Breast epithelium (tissue), 4 donors: ENCODE results near the gene DPH7. TPM values are rescaled to one million over a fixed set of nuclear protein-coding genes. Genes with fewer than 3 reads are reported as not detected.

Experiments
- DNase-seq, 2 donors: peaks; one replicate each; pipeline ENCODE4 v3.0.0-alpha.2; 2019; ENCODE audit warnings: low spot score in 2 of 2
- H3K27ac ChIP-seq, 2 donors: fragments of 200-600 bp; sonication (generic) in 1 of 2; one replicate each; pipeline ENCODE4 v1.5.1; 2016 to 2019; ENCODE audit warnings: mild to moderate bottlenecking in 1 of 2
- H3K27me3 ChIP-seq, 2 donors: fragments of 200-600 bp; sonication (generic) in 1 of 2; one replicate each; pipeline versions ENCODE4 v1.5.1 to v1.6.0; 2017 to 2019; ENCODE audit warnings: control low read depth in 1 of 2, mild to moderate bottlenecking in 1 of 2
- H3K36me3 ChIP-seq: fragments of 200-600 bp; one replicate; pipeline ENCODE4 v1.5.1; 2019
- H3K4me1 ChIP-seq, 2 donors: fragments of 200-600 bp; sonication (generic); one replicate each; pipeline ENCODE4 v1.5.1; 2016 to 2019; ENCODE audit warnings: control low read depth in 1 of 2
- H3K4me3 ChIP-seq, 3 donors: fragments of 200-600 bp; sonication (generic); 1 replicate in 2 of 3; 2 replicates in 1 of 3; pipeline ENCODE4 v1.5.1; 2016 to 2019; ENCODE audit warnings: mild to moderate bottlenecking in 3 of 3, moderate library complexity in 2 of 3
- H3K9me3 ChIP-seq, 2 donors: fragments of 200-600 bp; sonication (generic) in 1 of 2; one replicate each; pipeline ENCODE4 v1.5.1; 2016 to 2019; ENCODE audit warnings: control low read depth in 1 of 2
- POLR2A ChIP-seq: fragments of 450-650 bp; IDR thresholded peaks from one replicate; pipeline ENCODE4 v1.6.1; 2016; ENCODE audit warnings: antibody characterized with exemption, mild to moderate bottlenecking, moderate library complexity
- POLR2AphosphoS5 ChIP-seq, 3 donors: sonication (generic); formaldehyde crosslinking; IDR thresholded peaks; one replicate each; pipeline ENCODE4 v1.6.1; 2017; ENCODE audit warnings: antibody characterized with exemption in 3 of 3
- intact Hi-C: fragments of 100-400 bp; cut with DNase I; formaldehyde crosslinking; loops from one replicate; pipeline ENCODE4 v1.15.1; 2023; ENCODE audit warnings: low total_unique reads
- total RNA-seq, 3 donors: library from RNA; depleted of rRNA; stranded (reverse); fragments of >200 nt; gene quantifications; one replicate each; pipeline ENCODE4 v1.1.0, GENCODE V29; 2016
- TF ChIP-seq, protein P1 (sequence below), 3 donors: fragments of 450-650 bp; IDR thresholded peaks; one replicate each; pipeline ENCODE4 v1.5.1; 2016 to 2017; ENCODE audit warnings: antibody characterized with exemption in 3 of 3, mild to moderate bottlenecking in 3 of 3, moderate library complexity in 3 of 3

The DPH7 gene
- total RNA-seq, 3 donors from 2014 or later = 23.4 to 47.5 (median 45.1) TPM

DNA sequence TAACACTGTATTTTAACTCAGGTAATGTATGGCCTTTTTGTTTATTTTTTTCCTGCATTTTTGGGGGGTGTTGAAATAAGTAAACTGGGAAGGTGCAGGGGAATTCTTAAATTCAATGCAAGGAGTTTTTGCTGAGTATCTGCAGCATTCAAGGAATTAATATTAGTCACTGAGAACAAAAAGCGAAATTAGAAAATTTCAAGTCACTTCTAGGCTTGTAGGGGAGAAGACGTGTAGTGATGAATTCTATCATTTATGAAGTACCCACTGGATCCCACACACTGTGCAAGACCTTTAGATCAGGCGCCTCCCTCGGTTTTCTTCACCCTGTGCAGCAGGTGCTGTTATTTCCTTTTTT lies 41.3 kb upstream of the DPH7 start:
- no peaks in the 10 kb centered on the region for H3K9me3 ChIP-seq
- peaks cover 8 to 24% of the 10 kb centered on the region in 2 donors for H3K4me1 ChIP-seq
- DNase-seq = no peak
- H3K36me3 ChIP-seq = no peaks in the 10 kb centered on the region
- intact Hi-C loops = no loop called here
- TF ChIP-seq POLR2AphosphoS5 (IDR thresholded peaks at IDR 0.05) (no peak), POLR2A (no peak)
- TF ChIP-seq, protein P1, sequence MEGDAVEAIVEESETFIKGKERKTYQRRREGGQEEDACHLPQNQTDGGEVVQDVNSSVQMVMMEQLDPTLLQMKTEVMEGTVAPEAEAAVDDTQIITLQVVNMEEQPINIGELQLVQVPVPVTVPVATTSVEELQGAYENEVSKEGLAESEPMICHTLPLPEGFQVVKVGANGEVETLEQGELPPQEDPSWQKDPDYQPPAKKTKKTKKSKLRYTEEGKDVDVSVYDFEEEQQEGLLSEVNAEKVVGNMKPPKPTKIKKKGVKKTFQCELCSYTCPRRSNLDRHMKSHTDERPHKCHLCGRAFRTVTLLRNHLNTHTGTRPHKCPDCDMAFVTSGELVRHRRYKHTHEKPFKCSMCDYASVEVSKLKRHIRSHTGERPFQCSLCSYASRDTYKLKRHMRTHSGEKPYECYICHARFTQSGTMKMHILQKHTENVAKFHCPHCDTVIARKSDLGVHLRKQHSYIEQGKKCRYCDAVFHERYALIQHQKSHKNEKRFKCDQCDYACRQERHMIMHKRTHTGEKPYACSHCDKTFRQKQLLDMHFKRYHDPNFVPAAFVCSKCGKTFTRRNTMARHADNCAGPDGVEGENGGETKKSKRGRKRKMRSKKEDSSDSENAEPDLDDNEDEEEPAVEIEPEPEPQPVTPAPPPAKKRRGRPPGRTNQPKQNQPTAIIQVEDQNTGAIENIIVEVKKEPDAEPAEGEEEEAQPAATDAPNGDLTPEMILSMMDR (IDR thresholded peaks at IDR 0.05) = no peak
- H3K4me3 ChIP-seq = peak overlapping the region; percentile 73 to 97 (median 80)
- peak overlapping the region; percentile 85 to 94 for H3K27ac ChIP-seq
- no peaks in the 10 kb centered on the region for H3K27me3 ChIP-seq

DNA sequence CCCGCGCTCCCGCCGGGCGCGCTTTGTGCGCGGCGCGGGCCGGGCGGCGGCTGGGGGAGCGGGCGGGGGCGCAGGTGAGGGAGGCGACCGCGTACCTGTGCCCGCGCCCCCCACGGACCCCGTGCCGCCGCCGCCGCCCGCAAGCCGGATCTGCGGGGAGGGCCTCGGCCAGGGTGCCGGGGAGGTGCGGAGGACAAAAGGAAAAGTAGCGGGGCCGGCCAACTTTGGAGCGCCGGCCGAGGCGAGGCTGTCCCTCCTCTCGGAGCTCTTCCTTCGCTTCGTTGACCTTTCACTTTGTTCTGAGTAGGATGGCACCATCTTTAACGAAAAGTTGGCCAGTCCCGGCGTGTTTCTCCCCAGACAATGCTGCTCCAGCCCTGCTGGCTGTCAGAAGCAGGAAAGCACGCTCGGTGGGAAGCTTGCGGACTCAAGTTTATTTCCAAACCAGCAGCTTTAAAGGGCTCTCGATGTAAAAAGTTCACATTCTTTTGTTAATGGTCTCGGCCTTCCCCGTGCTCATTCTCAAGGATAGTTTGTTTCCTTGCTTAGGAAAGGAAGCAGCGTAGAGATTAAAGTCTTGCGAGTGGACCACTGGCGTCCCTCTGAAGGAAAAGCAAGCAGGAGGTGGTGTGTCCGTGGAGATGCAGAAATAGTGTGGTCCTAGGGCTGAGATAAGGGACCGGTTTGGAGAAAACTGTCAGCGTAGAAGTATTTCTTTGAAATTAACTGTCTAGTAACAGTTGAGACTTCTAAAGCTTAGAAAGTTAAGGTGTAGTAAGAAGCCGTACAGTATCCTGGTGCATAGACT lies 40.7 kb upstream of the DPH7 start:
- intact Hi-C loops = no loop called here
- TF ChIP-seq POLR2AphosphoS5 (IDR thresholded peaks at IDR 0.05) (peak in 1 of 3 donors; percentile 31), POLR2A (no peak)
- Histone ChIP-seq H3K27me3 (no peaks in the 10 kb centered on the region), H3K27ac (peak overlapping the region; percentile 85 to 94), H3K9me3 (no peaks in the 10 kb centered on the region), H3K4me1 (peaks cover 8 to 24% of the 10 kb centered on the region in 2 donors), H3K36me3 (no peaks in the 10 kb centered on the region), H3K4me3 (peak overlapping the region; percentile 73 to 97 (median 80))
- DNase-seq = no peak

DNA sequence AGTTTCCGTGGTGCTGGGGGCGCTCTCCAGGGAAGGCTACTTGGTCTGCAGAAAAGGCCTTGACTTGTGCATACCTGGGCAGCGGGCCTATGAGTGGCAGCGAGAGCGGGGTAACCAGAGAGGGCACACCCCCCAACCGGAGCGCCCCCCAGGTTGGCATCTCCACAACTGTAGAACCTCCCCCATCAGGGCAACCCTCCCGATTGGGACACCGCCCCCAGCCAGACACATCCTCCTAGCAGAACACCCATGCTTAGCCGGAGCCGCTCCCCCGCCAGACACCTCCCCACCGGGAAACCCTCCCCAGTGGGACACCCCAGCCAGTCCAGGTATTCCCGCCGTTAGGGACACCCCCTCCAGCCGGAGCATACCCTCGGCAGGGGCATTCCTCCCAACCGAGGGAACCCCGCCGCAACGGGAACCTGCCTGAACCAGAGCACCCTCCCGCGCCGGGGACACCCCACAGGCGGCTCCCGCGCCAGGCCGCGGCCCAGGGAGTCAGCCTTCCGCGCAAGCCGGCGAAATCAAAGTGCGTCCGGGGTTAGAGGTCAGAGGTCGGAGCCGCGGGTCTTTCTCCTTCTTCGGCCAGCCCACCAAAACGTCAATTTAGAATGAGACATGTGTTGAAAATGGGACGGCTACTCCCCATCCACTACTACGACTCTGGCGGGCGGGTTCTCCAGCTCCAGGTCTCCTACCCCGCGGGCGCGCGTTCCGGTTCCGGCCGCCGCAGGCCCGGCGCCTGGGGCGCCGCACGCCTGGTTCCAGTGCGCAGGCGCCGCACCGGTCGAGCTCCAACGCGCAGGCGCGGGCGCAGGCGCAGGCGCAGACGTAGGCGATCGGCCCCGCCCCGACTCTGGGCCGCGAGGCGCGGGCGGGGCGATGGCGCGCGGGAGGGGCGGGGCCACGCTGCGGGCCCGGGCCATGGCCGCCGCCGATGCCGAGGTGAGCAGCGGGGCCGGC lies 39.7 kb upstream of the DPH7 start, which contains the start of gene EHMT1:
Gene EHMT1 (plus strand): TSS at position 901 of the 963 bp plus-strand sequence. CDS start 24 bp downstream, at position 925.
- peak; percentile 57 to 83 (median 72) for TF ChIP-seq POLR2AphosphoS5 (IDR thresholded peaks at IDR 0.05)
- TF ChIP-seq POLR2A = no peak
- TF ChIP-seq, protein P1 (IDR thresholded peaks at IDR 0.05) = no peak
- H3K4me1 ChIP-seq = peaks cover 8 to 25% of the 10 kb centered on the region in 2 donors
- H3K36me3 ChIP-seq = no peaks in the 10 kb centered on the region
- intact Hi-C loops = no loop called here
- DNase-seq = peak; percentile 69 to 82
- H3K27ac ChIP-seq = peak within 1 kb of the TSS; percentile 94 to 96
- H3K4me3 ChIP-seq = peak within 1 kb of the TSS; percentile 76 to 99 (median 80)
- H3K27me3 ChIP-seq = no peaks in the 10 kb centered on the region
- no peaks in the 10 kb centered on the region for H3K9me3 ChIP-seq

DNA sequence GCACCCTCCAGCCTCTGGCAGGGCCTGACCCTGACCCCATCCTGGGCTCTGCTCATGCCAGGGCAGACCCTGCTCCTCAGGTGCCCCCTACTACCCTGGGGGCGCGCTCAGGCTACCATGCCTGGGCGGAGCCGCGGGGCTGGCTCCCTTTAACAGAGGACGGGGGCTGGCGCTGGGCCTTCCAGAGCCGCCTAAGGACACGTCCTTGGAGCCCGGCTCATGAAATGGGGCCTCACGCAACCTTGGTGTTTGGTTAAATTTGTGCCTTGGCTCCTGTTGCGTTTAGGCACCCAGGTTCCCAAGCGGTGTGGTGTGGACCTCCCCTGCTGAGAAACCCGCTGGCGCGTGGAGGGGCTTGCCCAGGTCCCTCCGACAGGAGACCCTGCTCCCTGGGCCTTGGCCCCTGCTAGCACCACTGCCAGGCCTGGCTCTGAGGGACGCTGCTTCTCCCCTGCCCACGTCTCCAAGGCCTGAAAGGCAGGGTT lies 36.7 kb upstream of the DPH7 start:
- H3K36me3 ChIP-seq = no peaks in the 10 kb centered on the region
- no peaks in the 10 kb centered on the region for H3K27me3 ChIP-seq
- peak overlapping the region; percentile 93 to 98 for H3K27ac ChIP-seq
- H3K4me1 ChIP-seq = peaks cover 14 to 37% of the 10 kb centered on the region in 2 donors
- H3K9me3 ChIP-seq = no peaks in the 10 kb centered on the region
- H3K4me3 ChIP-seq = no peak overlapping the region
- TF ChIP-seq POLR2AphosphoS5 (IDR thresholded peaks at IDR 0.05) (no peak), POLR2A (no peak)
- TF ChIP-seq, protein P1 (IDR thresholded peaks at IDR 0.05) = no peak
- intact Hi-C loops = no loop called here
- DNase-seq = no peak

DNA sequence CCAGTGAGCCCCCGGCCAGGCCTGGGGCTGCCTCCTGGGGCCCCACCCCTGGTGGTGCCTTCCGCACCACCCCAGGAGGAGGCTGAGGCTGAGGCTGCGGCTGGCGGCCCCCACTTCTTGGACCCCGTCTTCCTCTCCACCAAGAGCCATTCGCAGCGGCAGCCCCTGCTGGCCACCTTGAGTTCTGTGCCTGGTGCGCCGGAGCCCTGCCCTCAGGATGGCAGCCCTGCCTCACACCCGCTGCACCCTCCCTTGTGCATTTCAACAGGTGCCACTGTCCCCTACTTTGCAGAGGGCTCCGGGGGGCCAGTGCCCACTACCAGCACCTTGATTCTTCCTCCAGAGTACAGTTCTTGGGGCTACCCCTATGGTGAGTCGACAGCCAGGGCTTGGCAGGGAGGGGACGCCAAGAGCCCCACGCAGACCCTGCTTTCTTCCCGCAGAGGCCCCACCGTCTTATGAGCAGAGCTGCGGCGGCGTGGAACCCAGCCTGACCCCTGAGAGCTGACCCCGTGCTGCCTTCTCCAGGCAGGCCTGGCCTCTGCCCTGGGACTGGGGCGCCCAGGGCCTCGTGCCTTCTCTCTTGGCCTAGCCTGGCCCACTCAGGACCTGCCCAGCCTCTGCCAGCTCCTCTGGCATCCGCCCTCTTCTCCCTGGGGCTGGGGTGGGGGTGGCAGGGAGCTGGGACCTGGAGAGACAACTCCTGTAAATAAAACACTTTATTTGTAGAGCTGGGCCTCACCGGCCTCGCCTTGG lies 36.1 kb upstream of the DPH7 start:
- Histone ChIP-seq H3K4me3 (no peak overlapping the region), H3K27me3 (no peaks in the 10 kb centered on the region), H3K9me3 (no peaks in the 10 kb centered on the region), H3K4me1 (peaks cover 14 to 31% of the 10 kb centered on the region in 2 donors), H3K27ac (peak overlapping the region; percentile 93 to 98), H3K36me3 (no peaks in the 10 kb centered on the region)
- TF ChIP-seq POLR2AphosphoS5 (IDR thresholded peaks at IDR 0.05) (no peak), POLR2A (no peak)
- TF ChIP-seq, protein P1 (IDR thresholded peaks at IDR 0.05) = no peak
- peak in 1 of 2 donors; percentile 76 for DNase-seq
- intact Hi-C loops = no loop called here
